ENCODE results near the gene FAM193A.
"Not testable (repeated sequence)": the region's sequence is repeated elsewhere in the genome, so short reads cannot be mapped to it uniquely, and the experiment has no call there.

FAM193A gene, protein sequence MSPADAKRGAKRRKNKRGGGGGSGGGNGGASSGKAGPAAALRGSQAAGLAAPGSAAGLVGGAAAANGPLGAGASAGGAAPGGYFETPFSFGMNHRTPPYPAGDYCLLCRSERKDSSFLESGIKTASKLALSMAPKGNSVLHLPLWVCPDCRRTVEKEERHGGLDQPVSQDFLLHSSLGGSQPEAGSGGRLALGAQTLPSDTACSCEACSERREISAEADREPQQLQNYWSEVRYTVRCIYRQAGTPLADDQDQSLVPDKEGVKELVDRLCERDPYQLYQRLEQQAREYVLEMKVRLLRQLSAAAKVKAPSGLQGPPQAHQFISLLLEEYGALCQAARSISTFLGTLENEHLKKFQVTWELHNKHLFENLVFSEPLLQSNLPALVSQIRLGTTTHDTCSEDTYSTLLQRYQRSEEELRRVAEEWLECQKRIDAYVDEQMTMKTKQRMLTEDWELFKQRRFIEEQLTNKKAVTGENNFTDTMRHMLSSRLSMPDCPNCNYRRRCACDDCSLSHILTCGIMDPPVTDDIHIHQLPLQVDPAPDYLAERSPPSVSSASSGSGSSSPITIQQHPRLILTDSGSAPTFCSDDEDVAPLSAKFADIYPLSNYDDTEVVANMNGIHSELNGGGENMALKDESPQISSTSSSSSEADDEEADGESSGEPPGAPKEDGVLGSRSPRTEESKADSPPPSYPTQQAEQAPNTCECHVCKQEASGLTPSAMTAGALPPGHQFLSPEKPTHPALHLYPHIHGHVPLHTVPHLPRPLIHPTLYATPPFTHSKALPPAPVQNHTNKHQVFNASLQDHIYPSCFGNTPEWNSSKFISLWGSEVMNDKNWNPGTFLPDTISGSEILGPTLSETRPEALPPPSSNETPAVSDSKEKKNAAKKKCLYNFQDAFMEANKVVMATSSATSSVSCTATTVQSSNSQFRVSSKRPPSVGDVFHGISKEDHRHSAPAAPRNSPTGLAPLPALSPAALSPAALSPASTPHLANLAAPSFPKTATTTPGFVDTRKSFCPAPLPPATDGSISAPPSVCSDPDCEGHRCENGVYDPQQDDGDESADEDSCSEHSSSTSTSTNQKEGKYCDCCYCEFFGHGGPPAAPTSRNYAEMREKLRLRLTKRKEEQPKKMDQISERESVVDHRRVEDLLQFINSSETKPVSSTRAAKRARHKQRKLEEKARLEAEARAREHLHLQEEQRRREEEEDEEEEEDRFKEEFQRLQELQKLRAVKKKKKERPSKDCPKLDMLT (N-terminal part only)

DNA sequence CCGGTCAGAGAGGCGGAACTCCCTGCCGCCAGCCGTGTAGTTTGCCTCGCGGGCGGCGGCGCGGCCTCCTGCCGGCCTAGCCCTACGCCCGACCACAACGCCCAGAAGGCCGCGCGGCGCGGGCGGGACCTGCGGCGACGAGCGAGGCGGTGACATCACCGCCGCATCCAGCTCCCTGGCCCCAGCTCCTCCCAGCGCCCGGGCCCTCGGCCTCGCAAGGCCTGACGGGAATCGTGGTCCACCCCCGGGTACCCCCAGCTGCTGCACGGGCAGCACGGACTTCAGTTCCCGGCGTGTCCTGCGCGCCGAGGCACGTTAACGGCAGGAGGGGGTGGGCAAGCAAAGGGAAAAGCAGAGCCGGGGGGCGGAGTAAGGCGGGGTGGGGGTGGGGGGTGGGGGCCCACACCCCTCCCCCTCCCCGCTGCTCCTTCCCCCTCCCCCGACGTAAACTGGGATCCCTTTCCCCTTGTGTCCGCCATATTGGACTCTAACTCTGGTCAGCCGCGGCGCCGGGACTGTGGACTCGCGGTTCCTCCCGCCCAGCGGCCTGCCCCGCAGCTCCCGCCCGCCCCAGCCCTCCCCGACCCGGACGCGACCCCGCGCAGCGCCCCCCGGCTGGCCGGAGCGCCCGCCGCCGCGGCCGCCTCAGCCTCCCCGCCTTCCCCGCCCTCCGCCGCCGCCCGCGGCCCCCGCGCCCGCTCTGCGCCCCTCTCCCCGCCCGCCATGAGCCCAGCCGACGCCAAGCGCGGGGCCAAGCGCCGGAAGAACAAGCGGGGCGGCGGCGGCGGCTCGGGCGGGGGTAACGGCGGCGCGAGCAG is at the start of gene FAM193A:
Gene FAM193A, plus strand, starts transcription at position 455 of the 818 bp plus-strand sequence. Its CDS starts 269 bp downstream, at position 724.
- DNase-seq: peak; percentile 99

DNA sequence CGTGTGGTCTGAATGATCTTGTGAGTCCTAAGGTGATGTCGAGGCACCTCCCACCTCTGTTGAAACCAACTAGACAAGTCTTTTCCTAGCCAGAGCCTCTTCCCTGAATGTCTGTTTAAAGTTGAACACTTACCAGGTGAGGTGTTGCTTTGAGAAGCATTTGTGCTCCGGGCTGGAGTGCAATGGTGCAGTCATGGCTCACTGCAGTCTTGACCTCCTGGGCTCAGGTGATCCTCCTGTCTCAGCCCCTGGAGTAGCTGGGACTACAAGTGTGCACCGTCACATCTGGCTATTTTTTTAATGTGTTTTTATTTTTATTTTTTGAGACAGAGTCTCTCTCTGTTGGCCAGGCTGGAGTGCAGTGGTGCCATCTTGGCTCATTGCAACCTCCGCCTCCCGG is 49.5 kb upstream of the FAM193A start:
- no peak for DNase-seq

DNA sequence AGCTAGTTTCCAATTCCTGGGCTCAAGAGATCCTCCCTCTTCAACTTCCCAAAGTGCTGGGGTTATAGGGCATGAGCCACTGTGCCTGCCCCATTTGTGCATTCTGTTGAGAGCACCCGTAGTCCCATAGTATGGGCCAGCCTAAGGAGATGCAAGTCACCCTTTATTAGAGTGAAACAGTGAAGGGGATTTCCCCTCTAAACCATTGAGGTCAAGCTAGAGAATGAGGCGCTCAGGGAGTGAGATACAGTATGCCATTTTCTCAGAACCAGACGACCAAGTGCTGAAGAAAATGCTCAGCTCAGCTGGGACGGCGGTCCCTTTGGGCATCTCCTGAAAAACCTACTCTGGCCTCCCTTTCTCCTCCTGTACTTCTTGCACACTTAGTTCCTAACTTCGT is 48.8 kb upstream of the FAM193A start:
- peak; percentile 19 for DNase-seq

DNA sequence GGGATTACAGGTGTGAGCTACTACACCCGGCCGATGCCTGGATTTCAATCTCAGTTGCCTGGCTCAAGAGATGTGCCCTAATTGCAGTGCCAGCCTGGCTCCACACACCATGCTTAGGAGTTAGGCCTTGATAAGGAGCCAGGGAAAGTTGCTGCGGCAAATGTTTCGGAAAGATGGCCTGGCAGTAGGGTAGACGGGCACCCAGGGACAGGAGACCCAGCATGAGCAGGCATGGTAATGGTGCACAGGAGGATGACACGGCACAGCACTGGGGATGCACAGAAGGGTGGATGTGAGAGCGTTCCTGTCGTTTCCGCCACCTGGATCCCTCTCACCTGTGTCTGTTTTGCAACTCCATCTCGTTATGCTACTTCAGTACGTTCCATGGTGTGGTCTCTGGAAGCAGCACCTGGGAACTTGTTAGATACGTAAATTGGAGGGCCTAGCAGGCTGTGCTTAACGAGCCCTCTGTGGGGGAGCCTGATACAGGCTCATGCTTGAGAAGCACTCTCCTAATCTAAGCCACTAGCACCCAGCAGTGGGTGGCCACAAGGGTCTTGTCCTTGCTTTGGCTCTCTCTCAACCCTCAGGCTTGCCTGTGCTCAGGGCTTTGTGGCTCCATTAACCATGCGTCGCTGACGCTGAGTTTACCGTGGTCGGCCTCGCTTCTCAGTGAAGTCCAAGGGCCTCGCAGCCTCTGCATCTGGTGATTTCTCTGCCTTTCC is 47.2 kb upstream of the FAM193A start:
- DNase-seq: no peak

DNA sequence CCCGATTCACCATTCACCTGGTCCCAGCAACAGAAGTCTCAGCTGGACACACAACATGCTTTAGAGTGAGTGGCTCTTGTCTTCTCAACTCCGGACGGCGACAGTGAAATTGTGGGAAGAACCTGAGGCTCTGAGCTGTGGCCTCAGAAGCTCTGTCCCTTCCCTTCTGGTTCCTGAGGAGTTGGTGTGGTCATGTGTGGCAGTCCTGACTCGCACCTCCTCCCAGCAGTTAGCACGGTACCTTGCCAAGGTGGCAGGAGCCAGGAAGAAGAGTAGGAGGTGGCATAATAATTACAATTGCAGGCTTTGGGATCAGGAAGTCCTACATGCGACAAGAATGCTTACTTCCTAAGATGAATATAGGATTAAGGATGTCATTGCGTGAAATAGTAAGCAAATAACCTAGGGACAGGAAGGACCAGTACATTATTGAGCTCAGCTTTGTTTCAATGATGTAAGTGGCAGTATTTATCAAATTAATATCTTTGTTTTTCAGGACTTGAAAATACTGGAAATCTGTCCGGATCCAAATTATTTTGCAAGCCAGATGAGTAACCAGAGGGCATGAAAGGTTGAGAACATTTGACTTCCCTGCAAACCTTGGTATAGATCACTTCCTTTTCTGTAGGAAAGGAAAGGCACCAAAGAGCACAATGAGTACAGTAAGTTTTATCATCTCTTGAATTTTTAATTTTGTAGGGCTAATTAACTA is 46.5 kb upstream of the FAM193A start:
- DNase-seq: no peak

DNA sequence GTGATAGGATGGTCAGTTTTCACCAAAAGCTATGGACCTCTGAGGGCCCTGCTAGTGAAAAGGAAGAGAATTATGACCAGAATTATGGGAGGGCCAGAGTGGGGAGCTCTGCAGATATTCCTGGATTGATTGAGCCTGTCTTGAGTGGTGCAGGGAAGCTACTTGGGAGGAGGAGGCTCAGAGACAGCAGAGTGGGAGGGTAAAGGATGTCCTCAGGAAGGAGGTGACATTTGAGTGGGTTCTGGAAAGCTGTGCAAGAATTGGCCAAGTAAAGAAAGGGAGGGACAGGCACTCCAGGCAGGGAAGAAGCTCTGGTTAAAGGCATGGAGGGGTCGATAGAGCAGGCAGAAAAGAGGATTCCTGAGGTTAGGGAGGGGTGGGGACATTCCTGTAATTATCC is 43.5 kb upstream of the FAM193A start:
- no peak for DNase-seq

DNA sequence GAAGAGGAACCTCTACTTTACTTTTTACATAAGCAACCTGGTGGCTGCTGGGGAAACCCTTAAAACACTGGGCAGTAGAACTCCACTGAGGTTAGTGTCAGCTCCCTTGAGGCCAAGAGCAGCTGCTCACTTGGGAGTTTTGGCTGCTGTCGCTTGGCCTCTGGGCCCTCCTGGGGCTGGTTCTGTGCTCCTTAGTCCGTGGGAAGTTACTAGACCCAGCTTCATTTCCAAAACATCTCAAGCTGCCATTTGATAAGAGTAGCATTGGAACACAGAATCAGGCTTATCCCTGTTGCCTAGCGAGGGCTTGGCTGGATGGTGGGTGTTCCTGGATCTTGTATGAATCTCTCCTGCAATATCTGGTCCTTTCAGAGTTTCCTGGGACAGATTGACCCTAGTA is 41.5 kb upstream of the FAM193A start:
- DNase-seq: no peak

DNA sequence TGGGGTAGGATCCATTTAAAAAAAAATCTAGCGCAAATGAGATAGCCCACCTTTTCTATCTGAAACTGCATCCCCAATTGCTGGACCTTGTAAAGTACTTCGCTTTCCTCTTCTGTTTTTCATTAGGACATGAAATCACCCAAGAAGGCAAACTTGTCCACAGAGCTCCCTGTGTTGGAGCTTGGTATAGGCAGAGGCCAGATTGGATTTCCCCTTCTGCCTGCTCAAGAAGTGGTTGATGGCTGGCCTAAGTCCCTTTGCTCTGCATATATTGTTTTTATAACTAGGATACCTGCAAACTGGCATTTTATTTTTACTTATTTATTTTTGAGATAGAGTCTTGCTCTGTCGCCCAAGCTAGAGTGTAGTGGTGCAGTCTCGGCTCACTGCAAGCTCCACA is 39.1 kb upstream of the FAM193A start:
- DNase-seq: no peak

DNA sequence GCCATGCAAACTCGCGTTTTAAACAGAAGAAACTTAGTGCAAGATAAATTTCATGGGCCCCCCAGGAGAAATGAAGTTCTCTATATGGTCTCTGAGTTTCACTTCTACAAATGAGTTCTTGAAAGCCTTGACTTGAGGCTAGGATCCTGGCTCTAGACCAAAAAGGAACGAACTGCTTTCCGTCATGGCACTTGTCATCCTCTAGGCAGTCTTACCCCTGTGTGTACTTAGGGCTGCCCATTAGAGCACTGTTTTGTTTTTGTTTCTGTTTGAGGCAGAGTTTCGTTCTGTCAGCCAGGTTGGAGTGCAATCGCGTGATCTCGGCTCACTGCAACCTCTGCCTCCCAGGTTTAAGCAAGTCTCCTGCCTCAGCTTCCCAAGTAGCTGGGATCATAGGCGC is 38.5 kb upstream of the FAM193A start:
- peak; percentile 17 for DNase-seq

DNA sequence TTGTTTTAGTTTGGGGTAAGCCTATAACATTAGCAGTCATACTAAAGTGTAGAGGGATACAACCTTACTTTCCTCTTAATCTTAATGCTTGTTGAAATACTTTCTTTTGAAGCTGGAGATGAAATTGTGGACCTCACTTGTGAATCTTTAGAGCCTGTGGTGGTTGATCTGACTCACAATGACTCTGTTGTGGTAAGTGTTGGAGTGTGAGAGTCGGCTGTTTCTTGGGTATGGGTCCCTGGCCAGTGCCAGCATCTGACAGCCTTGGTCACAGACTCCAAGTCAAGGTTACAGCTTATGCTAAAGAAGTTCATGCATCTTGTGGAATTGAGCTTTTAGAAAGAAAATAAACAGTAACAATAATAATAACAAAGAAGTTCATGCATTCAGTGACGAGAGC is 35.9 kb upstream of the FAM193A start:
- DNase-seq: no peak

DNA sequence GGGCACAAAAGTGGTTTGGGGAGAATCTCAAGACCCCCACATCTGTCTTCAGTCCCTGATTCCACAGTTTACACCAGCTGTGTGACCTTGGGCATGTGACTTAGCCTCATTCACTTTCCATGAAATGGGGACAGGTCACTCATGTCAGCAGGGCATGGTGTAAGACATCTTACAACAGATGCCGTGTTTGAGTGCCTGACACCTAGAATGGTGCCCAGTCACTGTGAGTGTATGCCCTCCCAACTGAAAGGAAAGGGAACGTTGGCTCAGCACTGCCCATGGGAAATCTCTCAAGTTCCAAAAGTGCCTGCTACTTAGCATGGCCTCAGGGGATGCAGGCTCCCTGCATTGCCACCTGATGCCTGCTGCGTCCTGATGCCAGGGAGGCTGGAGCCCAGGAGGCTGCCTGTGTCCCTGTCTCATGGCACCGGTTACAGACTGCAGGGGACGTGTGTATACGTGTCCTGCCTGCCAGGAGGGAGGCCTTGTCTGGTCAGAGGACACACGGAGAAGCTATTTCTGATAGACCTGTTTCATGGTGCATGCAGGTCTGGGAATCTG is 35.3 kb upstream of the FAM193A start:
- no peak for DNase-seq

DNA sequence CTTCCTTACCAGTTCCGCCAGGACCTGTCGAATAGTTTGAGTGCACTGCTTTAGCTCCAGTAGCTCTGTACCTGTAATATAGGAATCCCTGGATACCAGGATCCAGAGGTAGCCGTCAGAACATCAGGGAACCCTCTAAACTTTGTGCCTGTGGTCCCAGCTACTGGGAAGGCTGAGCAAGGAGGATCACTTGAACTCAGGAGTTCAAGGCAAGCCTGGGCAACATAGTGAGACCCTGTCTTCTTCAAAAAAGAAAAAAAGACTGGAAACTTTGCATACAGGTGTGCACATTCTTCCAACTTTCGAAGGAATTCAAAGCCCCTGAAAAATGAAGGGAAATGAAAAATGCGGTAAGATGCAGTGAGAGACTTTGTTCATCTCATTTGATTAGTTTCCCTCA is 32.6 kb upstream of the FAM193A start:
- no peak for DNase-seq

DNA sequence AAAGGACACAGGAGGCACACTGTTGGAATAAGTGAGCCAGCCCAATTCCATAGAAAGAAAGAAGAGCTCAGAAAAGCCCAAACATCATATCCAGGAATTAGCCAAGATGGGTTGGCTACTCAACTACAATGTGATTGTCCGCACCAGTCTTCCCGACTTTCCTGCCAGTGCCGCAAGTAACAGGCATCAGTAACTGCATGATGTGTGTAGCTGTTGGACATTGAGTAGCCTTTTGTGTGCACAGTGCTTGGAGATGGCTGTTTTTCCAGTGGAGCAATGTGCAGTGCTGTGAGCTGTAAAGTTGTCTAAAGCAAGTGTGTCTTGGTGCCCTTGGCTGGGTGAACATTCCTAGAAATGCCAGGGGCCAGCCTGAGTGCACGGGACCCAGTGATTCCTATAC is 29.2 kb upstream of the FAM193A start:
- no peak for DNase-seq

DNA sequence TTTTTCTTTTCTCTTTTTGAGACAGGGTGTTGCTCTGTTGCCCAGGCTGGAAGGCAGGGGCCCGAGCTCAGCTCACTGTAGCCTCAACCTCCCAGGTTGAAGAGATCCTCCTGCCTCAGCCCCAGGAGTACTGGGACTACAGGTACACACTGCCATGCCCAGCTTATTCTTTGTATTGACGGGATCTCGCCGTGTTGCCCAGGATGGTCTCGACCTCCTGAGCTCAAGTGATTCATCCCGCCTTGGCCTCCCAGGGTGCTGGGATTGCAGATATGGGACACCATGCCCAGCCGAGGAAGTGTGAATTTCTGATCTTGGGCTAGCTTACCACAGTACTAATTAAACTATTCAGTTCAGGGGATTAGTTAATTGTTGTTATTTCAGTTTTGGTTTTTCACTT is 28.6 kb upstream of the FAM193A start:
- no peak for DNase-seq

DNA sequence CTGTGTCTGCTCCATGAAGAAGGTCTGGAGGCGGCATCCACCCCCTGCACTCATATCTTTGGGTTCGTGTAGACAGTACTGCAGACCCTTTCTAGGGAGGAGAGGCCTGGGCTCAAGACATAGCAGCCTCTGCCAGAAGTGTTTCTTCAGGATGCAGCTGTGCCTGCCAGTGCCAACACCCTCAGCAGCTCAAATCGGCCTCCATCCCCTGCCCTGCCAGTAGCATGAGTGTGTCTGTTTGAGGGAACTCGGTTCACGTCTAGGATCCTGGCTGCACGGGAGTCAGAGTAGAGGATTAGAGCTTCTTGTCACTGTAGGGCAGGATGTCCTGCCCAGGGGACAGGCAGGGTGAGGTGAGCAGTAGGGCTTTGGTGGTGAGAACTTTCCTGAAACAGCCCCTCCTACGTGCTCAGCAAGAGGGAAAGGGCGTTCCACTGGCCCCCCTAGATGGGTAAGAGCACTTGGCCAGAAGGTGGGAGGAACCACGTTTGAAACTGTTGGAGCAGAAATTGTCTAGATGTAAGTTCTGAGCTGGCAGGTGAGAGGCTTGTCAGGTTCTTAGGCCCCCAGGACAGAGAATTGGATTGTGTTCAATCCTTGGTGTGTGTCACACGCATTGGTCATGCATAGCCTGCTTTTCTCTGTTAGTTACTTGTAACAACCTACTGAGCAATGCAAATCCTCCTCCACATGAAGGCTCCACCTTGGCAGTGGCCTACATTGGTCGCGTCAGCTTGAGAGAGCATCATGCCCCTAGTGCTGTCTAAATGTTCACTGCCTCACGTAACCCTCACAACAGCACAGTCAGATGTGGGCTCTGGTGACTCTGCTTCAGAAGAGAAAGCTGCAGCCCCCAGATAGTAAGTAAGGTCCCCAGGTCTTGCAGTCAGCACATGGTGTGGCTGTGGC is 25.8 kb upstream of the FAM193A start:
- DNase-seq: no peak

DNA sequence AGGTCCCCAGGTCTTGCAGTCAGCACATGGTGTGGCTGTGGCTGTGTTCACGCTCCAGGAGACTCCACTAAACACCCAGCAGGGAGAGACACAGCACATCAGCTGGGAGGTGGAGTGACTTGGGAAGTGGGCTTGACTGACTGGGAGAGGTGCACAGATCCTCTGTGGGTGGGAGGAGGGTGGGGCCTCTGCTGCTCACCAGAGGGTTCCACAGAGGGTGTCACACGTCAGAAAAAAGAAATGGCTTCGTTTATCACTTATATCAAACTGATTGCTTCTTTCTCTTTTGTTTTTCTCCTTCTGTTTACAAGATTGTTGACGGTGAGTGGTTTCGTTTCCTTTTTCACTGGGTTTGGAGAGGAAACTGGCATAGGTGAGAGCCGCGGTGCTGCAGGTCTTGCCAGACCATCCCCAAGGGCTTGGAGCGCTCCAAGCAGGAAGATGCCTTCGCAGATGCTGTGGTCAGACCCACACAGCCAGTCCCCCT is 24.8 kb upstream of the FAM193A start:
- peak; percentile 18 for DNase-seq

DNA sequence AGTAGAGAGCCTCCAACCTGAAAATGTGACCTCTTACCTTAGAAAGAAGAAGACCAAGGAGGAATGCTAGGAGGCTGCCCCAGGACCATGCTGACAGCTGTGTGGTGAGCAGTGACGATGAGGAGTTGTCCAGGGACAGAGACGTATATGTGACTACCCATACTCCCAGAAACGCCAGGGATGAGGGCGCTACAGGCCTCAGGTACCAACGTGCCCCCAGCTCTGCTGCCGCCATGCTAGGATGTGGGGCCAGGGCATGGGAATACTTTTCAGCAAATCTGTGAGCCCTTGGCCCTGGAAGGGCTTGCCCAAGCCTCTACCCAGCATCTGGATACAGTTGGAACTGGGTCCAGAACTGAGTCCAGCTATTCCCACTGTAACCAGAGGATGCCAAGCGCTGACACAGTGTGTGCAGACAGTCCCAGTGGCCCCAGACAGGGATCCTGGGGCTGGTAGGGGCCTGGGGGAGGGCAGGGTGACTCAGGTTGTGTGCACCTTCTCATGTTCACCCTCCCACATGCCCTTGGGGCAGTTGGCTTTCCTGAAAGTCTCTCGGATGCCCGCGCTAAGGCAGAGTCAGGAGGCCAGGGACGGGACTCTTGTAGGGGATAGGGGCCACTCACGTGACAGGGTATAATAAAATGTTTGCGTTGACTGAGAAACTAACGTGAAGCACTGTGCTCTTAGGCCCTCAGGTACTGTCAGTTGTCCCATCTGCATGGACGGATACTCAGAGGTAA is 23.9 kb upstream of the FAM193A start:
- DNase-seq: no peak

DNA sequence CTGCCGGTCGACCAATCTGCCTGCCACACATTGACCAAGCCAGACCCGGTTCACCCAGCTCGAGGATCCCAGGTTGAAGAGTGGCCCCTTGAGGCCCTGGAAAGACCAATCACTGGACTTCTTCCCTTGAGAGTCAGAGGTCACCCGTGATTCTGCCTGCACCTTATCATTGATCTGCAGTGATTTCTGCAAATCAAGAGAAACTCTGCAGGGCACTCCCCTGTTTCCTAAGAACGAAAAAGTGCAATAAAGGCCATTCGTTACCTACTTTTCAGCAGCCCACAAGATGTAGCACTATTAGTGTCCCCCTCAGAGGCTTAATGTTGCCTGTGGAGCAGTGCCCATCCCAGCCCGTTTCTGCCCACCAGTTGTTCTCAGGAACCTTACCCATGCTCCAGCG is 22.3 kb upstream of the FAM193A start:
- DNase-seq: not testable (repeated sequence)

DNA sequence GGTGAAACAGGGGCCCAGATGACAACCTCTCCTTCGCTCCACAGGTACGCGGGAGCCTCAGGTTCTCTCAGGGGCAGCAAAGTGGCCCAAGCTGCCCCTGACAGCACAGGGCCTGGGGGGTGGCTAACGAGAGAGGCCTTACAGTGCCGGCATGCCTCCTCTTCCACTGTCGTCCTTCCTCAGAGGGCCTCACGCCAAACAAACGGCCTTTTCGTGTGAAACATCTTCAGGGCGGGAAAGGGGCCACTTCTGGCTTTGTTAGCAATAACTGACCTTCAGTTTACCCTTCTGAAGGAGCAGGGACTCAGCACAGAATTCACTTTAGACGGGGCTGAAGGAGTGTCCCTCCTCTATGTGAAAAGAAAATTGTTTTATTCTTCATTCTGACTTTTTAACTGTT is 21.5 kb upstream of the FAM193A start:
- not testable (repeated sequence) for DNase-seq
